ENCODE results near the gene TMEM82.

Gene TMEM82

DNA sequence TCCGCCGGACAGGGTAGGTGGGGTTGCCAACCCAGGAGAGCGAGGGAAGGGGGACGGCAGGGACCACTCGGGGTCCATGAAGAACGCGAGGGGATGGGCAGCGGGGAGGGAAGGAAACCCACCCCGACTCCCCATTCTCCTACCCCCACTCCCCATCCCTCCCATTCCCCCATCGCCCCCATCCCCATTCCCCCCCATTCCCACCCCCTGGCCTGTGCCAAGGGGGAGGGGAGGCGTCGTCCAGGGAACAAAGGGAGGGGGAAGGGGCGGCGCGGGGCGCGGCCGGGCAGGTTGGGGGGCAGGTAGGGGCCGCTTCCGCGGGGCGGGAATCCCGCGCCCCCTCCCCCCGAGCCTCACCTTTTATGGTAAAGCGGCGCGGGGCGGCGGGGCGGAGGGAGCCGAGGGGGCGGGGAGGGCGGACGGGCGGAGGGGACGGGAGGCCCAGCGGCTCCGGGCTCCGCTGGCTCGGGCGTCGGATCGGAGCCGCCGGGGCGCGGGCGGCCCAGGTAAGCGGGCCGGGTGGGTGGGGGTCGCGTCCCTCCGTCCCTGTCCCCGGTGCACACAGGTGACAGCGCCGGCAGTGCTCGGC lies 16.1 kb downstream of the TMEM82 start, which contains the start of gene FBLIM1:
FBLIM1 (plus strand) TSS at position 453 of the 589 bp plus-strand sequence. CDS start 6,189 bp downstream, outside the sequence.
- DNase-seq, result no peak

GRCh38 chr1:15758953-15759661 lies 16.8 kb downstream of the TMEM82 start:
- DNase-seq, result no peak

GRCh38 chr1:15760520-15761211 lies 18.4 kb downstream of the TMEM82 start:
- DNase-seq, result no peak

DNA sequence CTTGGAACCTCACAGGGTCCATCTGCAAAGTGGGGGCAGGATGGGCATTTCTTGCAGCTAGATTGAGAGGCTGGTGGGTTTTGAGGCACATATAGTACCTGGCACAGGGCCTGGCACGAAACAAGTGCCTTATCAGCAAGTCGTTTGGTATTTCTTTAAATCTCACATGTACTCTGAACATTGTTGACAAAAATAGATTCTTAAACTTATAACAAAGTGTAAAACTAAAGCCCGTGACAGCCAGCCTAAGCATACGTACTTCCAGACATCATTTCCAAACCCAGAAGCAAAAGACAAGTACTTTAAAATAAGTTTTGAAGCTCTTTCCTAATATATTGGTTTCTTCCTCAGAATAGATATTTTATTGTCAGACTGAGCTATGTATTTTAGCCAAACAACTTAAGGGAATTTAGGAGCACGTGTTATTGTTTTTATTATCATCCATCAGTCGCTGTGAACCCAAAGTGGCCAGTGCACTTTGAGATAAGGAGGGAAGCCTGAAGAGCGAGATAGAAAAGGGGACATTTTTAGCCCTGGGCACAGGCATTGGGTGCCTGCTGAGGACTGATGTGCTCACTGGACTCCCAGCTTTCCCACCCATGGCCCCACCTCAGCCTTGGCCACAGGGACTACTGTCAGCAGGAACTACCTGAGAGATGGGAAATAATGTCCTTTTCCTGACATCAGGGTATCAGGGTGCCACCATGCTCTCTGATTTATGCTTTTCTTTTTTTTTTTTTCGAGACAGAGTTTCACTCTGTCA lies 19.2 kb downstream of the TMEM82 start:
- no peak for DNase-seq

DNA sequence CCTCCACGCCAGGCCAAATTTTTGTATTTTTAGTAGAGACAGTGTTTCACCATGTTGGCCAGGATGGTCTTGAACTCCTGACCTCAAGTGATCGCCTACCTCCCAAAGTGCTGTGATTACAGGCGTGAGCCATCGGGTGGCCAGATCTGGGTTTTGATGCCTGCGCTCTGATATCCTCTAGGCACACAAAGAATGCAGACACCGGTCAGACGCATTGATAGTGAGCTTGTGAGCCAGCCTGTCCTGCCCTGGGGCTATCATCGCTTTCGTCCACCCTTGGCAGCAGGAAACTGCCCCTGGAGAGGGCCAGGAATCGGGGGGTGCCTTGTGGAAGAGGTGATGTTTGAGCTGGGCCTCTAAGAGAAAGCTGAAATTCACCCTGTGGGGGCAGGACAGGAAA lies 20.2 kb downstream of the TMEM82 start:
- DNase-seq, result no peak

DNA sequence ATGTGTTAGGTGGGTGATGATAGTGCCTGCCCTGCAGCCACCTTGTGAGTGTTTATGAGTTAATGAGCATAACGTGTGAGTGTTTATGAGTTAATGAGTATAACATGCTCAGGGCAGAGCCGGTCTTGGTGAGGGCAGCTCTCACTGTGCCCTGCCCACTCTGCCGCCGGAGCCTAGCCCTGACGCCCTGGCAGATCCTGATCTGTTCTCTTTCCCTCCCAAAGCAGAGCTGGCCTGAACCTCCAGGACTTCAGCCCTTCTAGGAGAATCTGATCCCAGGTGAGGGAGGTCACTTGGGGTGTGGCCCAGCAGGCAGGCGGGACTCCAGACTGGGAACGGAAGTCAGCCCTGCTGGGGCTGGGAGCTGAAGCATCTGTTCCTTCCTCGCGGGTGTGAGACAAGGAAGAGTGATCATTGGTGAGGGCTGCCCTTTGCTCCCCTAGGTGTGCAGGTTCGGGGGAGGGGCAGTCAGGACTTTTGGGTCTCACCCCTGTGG lies 22.0 kb downstream of the TMEM82 start:
- no peak for DNase-seq

GRCh38 chr1:15764890-15765289 lies 22.6 kb downstream of the TMEM82 start:
- no peak for DNase-seq

- no peak for DNase-seq
Measured at GRCh38 chr1:15765495-15766194, 23.3 kb downstream of the TMEM82 start.

- no peak for DNase-seq
Measured at GRCh38 chr1:15767941-15768340, 25.6 kb downstream of the TMEM82 start.

DNA sequence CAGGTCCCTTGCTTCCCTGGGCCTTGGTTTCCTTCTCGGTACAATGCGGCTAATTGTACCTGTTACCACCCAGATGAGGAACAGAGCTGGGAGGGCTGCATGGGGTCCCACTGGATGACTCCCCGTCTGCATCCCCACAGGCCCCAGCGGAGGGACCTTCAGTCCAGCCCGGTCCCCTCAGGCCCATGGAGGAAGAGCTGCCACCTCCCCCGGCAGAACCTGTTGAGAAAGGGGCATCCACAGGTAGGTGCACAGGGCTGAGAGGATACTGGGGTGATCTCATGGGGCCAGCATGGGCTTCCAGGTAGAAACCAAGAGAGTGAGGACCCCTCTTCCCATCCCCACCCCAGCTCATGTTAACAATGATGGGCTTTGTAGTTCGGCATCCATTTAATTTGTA lies 26.1 kb downstream of the TMEM82 start:
- no peak for DNase-seq

GRCh38 chr1:15770313-15770962 lies 28.1 kb downstream of the TMEM82 start:
- DNase-seq, result no peak

GRCh38 chr1:15771836-15772515 lies 29.7 kb downstream of the TMEM82 start:
- no peak for DNase-seq

- DNase-seq, result no peak
Measured at GRCh38 chr1:15775706-15776105, 33.4 kb downstream of the TMEM82 start.

- DNase-seq, result no peak
Measured at GRCh38 chr1:15777909-15778707, 35.8 kb downstream of the TMEM82 start.

GRCh38 chr1:15785683-15786082 lies 43.4 kb downstream of the TMEM82 start:
- DNase-seq, result no peak

DNA sequence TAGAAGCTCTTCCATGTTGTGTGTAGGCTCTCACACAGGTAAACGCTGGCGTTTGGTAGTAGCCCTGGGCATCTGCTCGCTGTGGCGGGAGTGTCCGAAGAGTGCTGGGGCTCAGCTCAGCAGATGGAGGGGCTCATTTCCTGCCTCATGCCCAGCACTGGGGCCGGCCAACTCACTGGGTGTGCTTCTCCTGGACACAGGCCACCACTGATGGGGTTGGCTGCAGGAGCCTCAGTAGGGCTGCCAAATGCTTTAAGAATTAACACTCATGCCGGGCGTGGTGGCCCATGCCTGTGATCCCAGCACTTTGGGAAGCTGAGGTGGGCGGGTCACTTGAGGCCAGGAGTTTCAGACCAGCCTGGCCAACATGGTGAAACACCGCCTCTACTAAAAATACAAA lies 44.3 kb downstream of the TMEM82 start:
- DNase-seq, result no peak

DNA sequence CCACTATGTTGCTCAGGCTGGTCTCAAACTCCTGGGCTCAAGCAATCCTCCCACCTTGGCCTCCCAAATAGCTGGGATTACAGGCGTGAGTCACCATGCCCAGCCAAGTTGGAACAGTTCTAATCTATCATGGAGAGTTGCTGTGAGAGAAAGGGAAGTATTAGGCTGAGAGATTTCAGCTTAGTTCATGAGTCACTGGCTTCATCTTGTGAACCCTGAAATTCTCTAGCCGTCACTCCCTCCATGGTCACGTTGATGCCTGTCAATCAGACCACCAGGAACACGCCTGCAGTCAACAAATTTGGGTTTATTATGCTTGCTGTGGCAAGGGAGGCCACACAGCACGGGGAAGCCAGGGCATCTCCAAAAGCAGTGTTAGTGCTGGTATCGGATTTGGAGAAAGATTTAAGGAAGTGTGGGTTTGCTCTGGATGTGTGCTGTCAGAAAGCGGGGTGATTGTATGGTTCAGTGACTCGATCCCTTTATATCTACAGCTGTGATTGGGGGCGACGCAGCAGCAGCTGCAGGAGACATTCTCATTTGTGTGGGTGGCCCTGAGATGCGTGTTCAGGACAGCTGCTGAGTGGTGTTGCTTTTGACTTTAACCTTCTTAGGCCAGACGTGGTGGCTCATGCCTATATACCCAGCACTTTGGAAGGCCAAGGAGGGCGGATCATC lies 46.5 kb downstream of the TMEM82 start:
- no peak for DNase-seq

DNA sequence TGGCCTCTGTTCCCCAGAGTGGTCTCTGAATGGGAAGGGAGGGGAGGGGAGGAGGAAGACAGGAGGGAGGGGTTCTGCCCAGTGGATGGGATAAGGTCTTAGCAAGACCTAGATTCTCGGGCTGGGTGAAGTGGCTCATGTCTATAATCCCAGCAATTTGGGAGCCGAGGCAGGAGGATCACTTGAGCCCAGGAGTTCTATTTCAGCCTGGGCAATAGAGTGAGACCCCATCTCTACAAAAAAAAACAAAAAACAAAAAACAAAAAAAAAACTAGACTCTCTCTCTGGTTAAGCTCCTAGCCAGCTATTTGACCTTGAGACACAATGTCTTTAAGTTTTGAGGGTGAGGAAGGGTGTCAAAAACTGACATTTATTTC lies 53.8 kb downstream of the TMEM82 start:
- no peak for DNase-seq
